AG04449 (cell line): ENCODE measurements around the gene FMNL1.

Experiments
- CTCF ChIA-PET: fragments of 350-600 bp; formaldehyde crosslinking; extraction: SDS; loops from one replicate; lab custom pipeline; 2021; ENCODE audit warnings: antibody characterized with exemption; lab: Yijun Ruan, JAX
- POLR2A ChIA-PET: fragments of 400-600, 350-600 bp; formaldehyde crosslinking; extraction: SDS; loops from one replicate; lab custom pipeline; 2020; ENCODE audit warnings: antibody characterized with exemption, inconsistent platforms; lab: Yijun Ruan, JAX
- DNase-seq: peaks from one replicate; pipeline ENCODE4 v3.0.0-alpha.2; 2010; ENCODE audit warnings: low read depth, low spot score
- H3K4me3 ChIP-seq: 2 replicates; pipeline ENCODE4 v1.5.1; 2011; ENCODE audit warnings: low read depth, mild to moderate bottlenecking, control low read depth, low read length
- CTCF ChIP-seq: IDR thresholded peaks from one replicate; pipeline ENCODE4 v1.5.1; 2011; ENCODE audit warnings: mild to moderate bottlenecking, moderate library complexity, low read length, control low read depth, inconsistent platforms; ENCODE audit not compliant: insufficient read depth; ENCODE audit errors: missing control alignments

Gene FMNL1

GRCh38 chr17:45227101-45227925, 5.6 kb downstream of the FMNL1 start:
- POLR2A ChIA-PET: interaction anchor here (4.0 kb wide), 1 partner anchor 79 kb away, joined by 13 read pairs; the partner anchor contains the start of gene HEXIM1
- TF ChIP-seq CTCF: no peak
- DNase-seq: no peak
- H3K4me3 ChIP-seq: no peak overlapping the region
- CTCF ChIA-PET: interaction anchor here (0.6 to 13.7 kb wide), 8 partner anchors 7 to 199 kb away, joined by 4 to 205 read pairs (median 12); partner anchors contain the start of genes ACBD4, FMNL1 and PLCD3

- no peak overlapping the region for H3K4me3 ChIP-seq
- TF ChIP-seq CTCF: no peak
- ChIA-PET POLR2A (interaction anchor here (4.0 kb wide), 1 partner anchor 79 kb away, joined by 13 read pairs; the partner anchor contains the start of gene HEXIM1), CTCF (interaction anchor here (0.6 to 13.7 kb wide), 12 partner anchors 8 to 200 kb away, joined by 3 to 205 read pairs (median 4); partner anchors contain the start of genes ACBD4, FMNL1 and PLCD3)
- DNase-seq: no peak
Observed at GRCh38 chr17:45227926-45228762, 6.5 kb downstream of the FMNL1 start.

- ChIA-PET CTCF (interaction anchor here (1.0 to 13.7 kb wide), 14 partner anchors 7 to 200 kb away, joined by 3 to 205 read pairs (median 6); partner anchors contain the start of genes ACBD4, FMNL1 and PLCD3), POLR2A (interaction anchor here (4.0 kb wide), 1 partner anchor 80 kb away, joined by 13 read pairs; the partner anchor contains the start of gene HEXIM1)
- TF ChIP-seq CTCF: no peak
- peak; percentile 54 for DNase-seq
- H3K4me3 ChIP-seq: no peak overlapping the region
Observed at GRCh38 chr17:45228763-45229539, 7.3 kb downstream of the FMNL1 start.

GRCh38 chr17:45229681-45230409, 8.2 kb downstream of the FMNL1 start:
- no peak overlapping the region for H3K4me3 ChIP-seq
- ChIA-PET POLR2A (interaction anchor here (4.0 kb wide), 1 partner anchor 81 kb away, joined by 13 read pairs; the partner anchor contains the start of gene HEXIM1), CTCF (interaction anchor here (0.9 to 13.7 kb wide), 15 partner anchors 8 to 199 kb away, joined by 3 to 205 read pairs (median 7); partner anchors contain the start of genes ACBD4, FMNL1 and PLCD3)
- TF ChIP-seq CTCF: no peak
- DNase-seq: no peak

- DNase-seq: no peak
- TF ChIP-seq CTCF: no peak
- CTCF ChIA-PET: interaction anchor here (0.9 to 13.7 kb wide), 9 partner anchors 10 to 165 kb away, joined by 3 to 205 read pairs (median 9); partner anchors contain the start of genes ACBD4, FMNL1 and PLCD3
- no peak overlapping the region for H3K4me3 ChIP-seq
- POLR2A ChIA-PET: interaction anchor here (4.0 kb wide), 1 partner anchor 82 kb away, joined by 13 read pairs; the partner anchor contains the start of gene HEXIM1
Observed at GRCh38 chr17:45230410-45230786, 8.7 kb downstream of the FMNL1 start.
